Pancreas (tissue), 10 donors: ENCODE results near the gene EPHX1. TPM values are rescaled to one million over a fixed set of nuclear protein-coding genes. Genes with fewer than 3 reads are reported as not detected.
A peak's percentile ranks its signal among the peaks of the same experiment; 100 is the strongest.
"Not testable (repeated sequence)": the region's sequence is repeated elsewhere in the genome, so short reads cannot be mapped to it uniquely, and the experiment has no call there.

Experiments used
- ATAC-seq, 4 donors: fragments of 200-7000 bp; cut with Tn5 transposase; one replicate each; pipeline versions ENCODE4 v1.8.0 to v1.9.1; 2020; ENCODE audit warnings: mild to moderate bottlenecking in 4 of 4, moderate library complexity in 4 of 4
- DNase-seq, 6 donors: peaks; one replicate each; pipeline ENCODE4 v3.0.0-alpha.2; 2020
- FAIRE-seq: peaks from 2 replicates; lab custom pipeline; 2012; peaks lifted over from hg19 to GRCh38; lab: Jason Lieb, UNC
- H3K27ac ChIP-seq, 4 donors: fragments of 200-600 bp; sonication (generic); 1 replicate in 3 of 4; 2 replicates in 1 of 4; pipeline versions ENCODE4 v1.5.0 to v1.8.0; 2020
- H3K27me3 ChIP-seq, 4 donors: fragments of 200-600 bp; one replicate each; pipeline ENCODE4 v1.8.0; 2021
- H3K36me3 ChIP-seq, 3 donors: fragments of 200-600 bp; sonication (generic) in 1 of 3; one replicate each; pipeline versions ENCODE4 v1.5.0 to v1.8.0; 2020 to 2021
- H3K4me1 ChIP-seq, 3 donors: fragments of 200-600 bp; one replicate each; pipeline ENCODE4 v1.8.0; 2021
- H3K4me3 ChIP-seq, 4 donors: fragments of 200-600 bp; sonication (generic) in 2 of 4; one replicate each; pipeline versions ENCODE4 v1.5.0 to v1.8.0; 2020 to 2021
- H3K9me3 ChIP-seq, 4 donors: fragments of 200-600 bp; one replicate each; pipeline ENCODE4 v1.8.0; 2021
- CTCF ChIP-seq, 4 donors: fragments of 200-600 bp; sonication (generic) in 3 of 4; IDR thresholded peaks; one replicate each; pipeline versions ENCODE4 v1.5.0 to v1.8.0; 2021; ENCODE audit warnings: antibody characterized with exemption in 4 of 4
- WGBS, 2 donors: extraction: QIAGEN DNeasy Blood & Tissue Kit; methylation state at CpG; one replicate each; pipeline ENCODE4 v1.1.7; 2013; 5-methylcytosine and 5-hydroxymethylcytosine counted together
- intact Hi-C, 3 donors: fragments of 100-400 bp; cut with DNase I; formaldehyde crosslinking; loops; one replicate each; pipeline versions ENCODE4 v1.11.1 to v1.14.2; 2022
- polyA plus RNA-seq, 2 donors: library from polyadenylated mRNA; stranded (reverse); fragments of 200-250 nt; gene quantifications; one replicate each; pipeline ENCODE4 v1.2.3, GENCODE V29; 2013
- total RNA-seq, 6 donors: library from RNA; stranded (reverse); fragmentation: NEBNext Ultra II Directional in 4 of 6; extraction: Animal tissue kit (Norgen Biotek cat#: 25700) in 4 of 6; gene quantifications; one replicate each; pipeline versions ENCODE4 v1.2.1 to v1.2.4, GENCODE V29; 2021 to 2023
- donor health status: healthy with polysubstance abuse.
- donor health status: DM: no; HTN: no; CAD: no; lungs with moderate emphysema.
- donor health status: DM: no; HTN: no; CAD: no.
- donor health status: control.
- donor health status: control.
- donor health status: Bipolar disorder and iron deficiency.
- donor health status: DM: yes; HTN: yes; CAD: no.
- donor health status: DM: no; HTN: no; CAD: no.
- donor health status: DM: no; HTN: no; CAD: no.
- donor health status: DM: yes; HTN: yes; CAD: no.

Gene EPHX1
- total and polyA plus RNA-seq, 8 donors: 26.1 to 168 (median 124) TPM

GRCh38 chr1:225777058-225777582 is 32.8 kb upstream of the EPHX1 start:
- no peak for FAIRE-seq
- no peaks in the 10 kb centered on the region for H3K9me3 ChIP-seq
- intact Hi-C loops: loop anchor here in 2 of 3 donors (10.0 kb wide), 3 partner anchors 198 to 302 kb away; no protein-coding TSS in a partner anchor
- H3K4me1 ChIP-seq: peaks cover 12 to 50% (median 27%) of the 10 kb centered on the region in 3 donors
- no peak for DNase-seq
- peak overlapping the region in 2 of 4 donors; percentile 74 to 82 for H3K4me3 ChIP-seq
- peak in 2 of 4 donors; percentile 0 for ATAC-seq
- H3K27me3 ChIP-seq: no peaks in the 10 kb centered on the region
- 18 to 28% methylated on average over 18 of the region's 18 CpGs for WGBS, 2 donors
- no peak for TF ChIP-seq CTCF (IDR thresholded peaks at IDR 0.05)
- peak overlapping the region in 3 of 4 donors; percentile 85 to 95 (median 89) for H3K27ac ChIP-seq
- H3K36me3 ChIP-seq: no peaks in the 10 kb centered on the region

GRCh38 chr1:225777583-225778336 is 32.2 kb upstream of the EPHX1 start, which contains the start of gene SRP9:
TSS of gene SRP9 (plus strand) at chr1:225777826. CDS start at chr1:225777941, 115 bp downstream.
- intact Hi-C loops: loop anchor here in 2 of 3 donors (10.0 kb wide), 3 partner anchors 197 to 303 kb away; no protein-coding TSS in a partner anchor
- peak; percentile 71 to 85 (median 77) for TF ChIP-seq CTCF (IDR thresholded peaks at IDR 0.05)
- Histone ChIP-seq H3K27ac (peak within 1 kb of the TSS; percentile 85 to 95 (median 89)), H3K36me3 (no peaks in the 10 kb centered on the region), H3K27me3 (no peaks in the 10 kb centered on the region), H3K9me3 (no peaks in the 10 kb centered on the region), H3K4me3 (peak within 1 kb of the TSS; percentile 63 to 86 (median 78)), H3K4me1 (peaks cover 10 to 50% (median 25%) of the 10 kb centered on the region in 3 donors)
- DNase-seq (peak; percentile 98 to 100 (median 99)), ATAC-seq (peak; percentile 98 to 99 (median 99)), FAIRE-seq (peak; percentile 96)
- 0% methylated on average over 41 to 46 of the region's 46 CpGs for WGBS, 2 donors

- Histone ChIP-seq H3K27me3 (no peaks in the 10 kb centered on the region), H3K4me3 (peak overlapping the region; percentile 63 to 86 (median 78)), H3K4me1 (peaks cover 5 to 46% (median 21%) of the 10 kb centered on the region in 3 donors), H3K36me3 (peaks cover 0 to under 1% (median 0%) of the 10 kb centered on the region in 3 donors), H3K27ac (peak overlapping the region; percentile 85 to 95 (median 89)), H3K9me3 (no peaks in the 10 kb centered on the region)
- 0 to 1% methylated on average over 3 of the region's 3 CpGs for WGBS, 2 donors
- FAIRE-seq (no peak), ATAC-seq (no peak), DNase-seq (no peak)
- intact Hi-C loops: loop anchor here in 2 of 3 donors (10.0 kb wide), 3 partner anchors 196 to 304 kb away; no protein-coding TSS in a partner anchor
- TF ChIP-seq CTCF (IDR thresholded peaks at IDR 0.05): no peak
Observed at GRCh38 chr1:225778337-225778669, 31.6 kb upstream of the EPHX1 start.

- not testable (repeated sequence) for H3K9me3 ChIP-seq, FAIRE-seq, H3K36me3 ChIP-seq, DNase-seq, H3K27me3 ChIP-seq, H3K27ac ChIP-seq, ATAC-seq
- Histone ChIP-seq H3K4me3 (peak overlapping the region in 3 of 4 donors; percentile 74 to 86 (median 82)), H3K4me1 (peaks cover 0 to 38% (median 17%) of the 10 kb centered on the region in 3 donors)
- 46% methylated on average over 13 of the region's 13 CpGs for WGBS, 2 donors
- intact Hi-C loops: loop anchor here in 2 of 3 donors (10.0 kb wide), 3 partner anchors 196 to 304 kb away; no protein-coding TSS in a partner anchor
Observed at GRCh38 chr1:225779165-225779564, 30.8 kb upstream of the EPHX1 start.

- intact Hi-C loops: loop anchor here in 1 of 3 donors (5.0 kb wide), 1 partner anchor 62 kb away; no protein-coding TSS in a partner anchor
- FAIRE-seq: no peak
- Histone ChIP-seq H3K36me3 (peaks cover 0 to 13% (median 0%) of the 10 kb centered on the region in 3 donors), H3K4me3 (no peak overlapping the region), H3K27ac (no peak overlapping the region), H3K4me1 (peaks cover 0 to 38% (median 17%) of the 10 kb centered on the region in 3 donors), H3K9me3 (no peaks in the 10 kb centered on the region), H3K27me3 (no peaks in the 10 kb centered on the region)
- TF ChIP-seq CTCF (IDR thresholded peaks at IDR 0.05): no peak
- DNase-seq: no peak
- no peak for ATAC-seq
- WGBS, 2 donors: 91 to 97% methylated on average over 5 of the region's 5 CpGs
Observed at GRCh38 chr1:225780134-225780533, 29.8 kb upstream of the EPHX1 start.
